ENCODE measurements around the gene CFB.
"Not testable (repeated sequence)": the region's sequence is repeated elsewhere in the genome, so short reads cannot be mapped to it uniquely, and the experiment has no call there.

CFB gene

DNA sequence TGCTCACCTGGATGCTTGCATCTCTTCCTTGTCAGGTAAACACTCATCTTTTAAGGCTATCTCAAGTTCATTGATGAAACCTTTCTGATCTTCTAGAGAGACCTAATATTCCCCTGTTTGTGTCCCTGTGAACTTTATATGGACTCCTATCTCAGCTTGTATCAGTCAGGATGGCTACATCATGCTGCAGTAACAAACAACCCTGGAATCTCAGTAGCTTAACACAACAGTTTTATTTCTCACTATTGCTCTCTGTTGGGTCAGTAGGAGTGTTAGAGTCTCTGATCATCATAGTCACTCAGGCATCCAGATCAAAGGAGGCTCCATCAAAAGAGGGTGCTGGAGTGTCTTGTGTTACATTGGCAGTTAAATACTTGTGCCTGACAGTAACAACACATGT, 30.5 kb upstream of the CFB start:
- DNase-seq = no peak

DNA sequence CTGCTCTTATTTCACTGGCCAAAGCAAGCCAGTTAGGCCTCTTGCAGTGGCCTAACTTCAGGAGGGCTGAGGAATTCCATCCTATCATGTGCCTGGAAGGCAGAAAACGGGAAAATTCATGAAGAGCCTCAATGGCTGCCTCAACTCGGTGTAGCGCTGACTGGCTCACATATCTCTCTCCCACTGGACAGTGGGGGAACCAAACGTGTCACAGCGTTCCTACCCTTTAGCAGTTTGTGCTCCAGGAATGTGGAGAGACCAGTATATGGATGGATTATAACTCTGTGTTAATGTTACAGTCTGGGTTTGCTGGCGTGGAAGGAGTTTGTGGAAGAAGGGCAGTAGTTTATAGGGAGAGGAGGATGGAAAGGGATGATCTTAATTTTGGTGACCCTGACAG, 30.1 kb upstream of the CFB start:
- DNase-seq = no peak

DNA sequence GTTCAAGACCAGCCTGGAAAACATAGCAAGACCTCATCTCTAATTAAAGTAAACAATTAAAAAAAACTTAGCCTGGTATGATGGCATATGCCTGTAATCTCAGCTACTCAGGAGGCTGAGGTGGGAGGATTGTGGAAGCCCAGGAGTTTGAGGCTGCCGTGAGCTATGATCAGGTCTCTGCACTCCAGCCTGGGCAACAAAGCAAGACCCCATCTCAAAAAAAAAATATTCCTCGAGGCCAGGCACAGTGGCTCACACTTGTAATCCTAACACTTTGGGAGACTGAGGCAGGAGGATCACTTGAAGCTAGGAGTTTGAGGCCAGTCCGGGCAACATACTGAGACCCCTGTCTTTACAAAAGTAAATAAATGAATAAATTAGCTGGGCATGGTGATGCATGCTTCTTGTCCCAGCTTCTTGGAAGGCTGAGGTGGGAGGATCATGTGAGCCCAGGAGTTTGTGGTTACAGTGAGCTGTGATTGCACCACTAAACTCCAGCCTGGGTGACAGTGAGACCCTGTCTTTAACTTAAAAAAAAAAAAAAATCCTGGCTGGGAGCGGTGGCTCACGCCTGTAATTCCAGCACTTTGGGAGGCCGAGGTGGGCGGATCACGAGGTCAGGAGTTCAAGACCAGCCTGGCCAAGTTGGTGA, 27.7 kb upstream of the CFB start:
- no peak for DNase-seq

DNA sequence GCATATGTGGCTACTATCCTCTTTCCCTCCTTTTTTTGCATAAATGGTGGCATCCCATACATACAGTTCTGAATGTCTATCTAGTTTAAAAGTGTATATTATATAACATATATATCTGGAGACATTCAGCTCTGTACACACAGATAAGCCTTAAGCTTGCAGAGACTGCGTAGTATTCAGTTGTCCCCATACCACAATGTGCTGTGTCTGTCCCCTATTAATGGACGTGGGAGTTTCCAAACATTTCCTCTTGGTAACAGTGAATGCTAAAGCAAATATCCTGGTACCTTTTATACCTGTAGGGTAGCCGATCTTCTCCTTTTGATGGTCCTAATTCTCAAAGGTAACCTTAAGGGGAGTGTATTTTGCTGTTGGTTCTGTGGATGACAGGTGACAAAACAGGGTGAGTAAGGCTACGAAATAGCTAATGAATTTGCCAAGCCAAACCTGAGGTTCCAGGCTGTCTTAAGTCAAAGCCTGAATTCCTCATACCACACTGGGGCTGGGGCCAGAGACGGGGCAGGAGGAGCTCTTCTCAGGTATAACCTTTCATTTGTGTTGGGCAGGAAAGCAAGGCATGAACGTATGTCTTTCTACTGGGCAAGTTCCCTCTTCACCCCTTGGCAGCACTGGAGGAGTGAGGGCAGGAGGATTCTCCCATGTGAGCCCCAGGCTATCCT, 26.1 kb upstream of the CFB start:
- no peak for DNase-seq

DNA sequence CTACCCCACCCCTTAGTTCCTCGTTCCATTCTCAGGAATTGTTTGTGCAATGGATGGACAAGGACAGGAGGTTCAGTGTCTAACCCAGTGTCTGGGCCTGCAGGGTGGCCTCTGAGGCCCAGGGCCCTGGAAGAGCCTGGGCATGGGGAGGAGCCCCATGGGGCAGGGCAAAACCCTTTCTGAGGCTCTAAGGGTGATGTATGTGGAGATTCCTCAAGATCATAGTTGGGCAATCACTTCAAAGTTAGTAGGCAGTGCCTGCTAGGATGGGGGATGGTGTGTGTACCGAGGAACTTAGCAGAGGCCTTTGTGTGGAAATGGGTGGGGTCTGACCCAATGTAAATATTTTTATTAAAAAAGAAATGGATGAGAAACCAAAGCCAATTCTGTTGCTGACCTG, 25.1 kb upstream of the CFB start:
- no peak for DNase-seq

DNA sequence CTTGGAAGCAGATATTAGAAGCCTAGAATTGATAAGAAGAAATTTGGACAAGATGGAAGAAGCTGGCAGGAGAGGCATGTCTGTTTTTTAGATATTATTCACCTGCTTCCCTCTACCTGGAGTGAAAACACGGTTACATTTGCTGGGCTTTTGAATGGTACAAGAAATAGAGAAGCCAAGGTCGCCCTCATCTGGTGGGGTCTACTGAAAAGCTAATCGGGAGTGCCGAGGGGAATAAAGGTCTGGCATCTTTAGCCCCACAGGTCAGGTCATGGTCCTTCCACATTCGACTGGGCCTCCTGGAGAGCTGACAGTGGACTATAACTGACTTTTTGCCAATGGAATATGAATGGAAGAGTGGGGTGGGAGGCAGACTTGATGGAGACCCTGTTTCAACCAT, 23.0 kb upstream of the CFB start:
- no peak for DNase-seq

DNA sequence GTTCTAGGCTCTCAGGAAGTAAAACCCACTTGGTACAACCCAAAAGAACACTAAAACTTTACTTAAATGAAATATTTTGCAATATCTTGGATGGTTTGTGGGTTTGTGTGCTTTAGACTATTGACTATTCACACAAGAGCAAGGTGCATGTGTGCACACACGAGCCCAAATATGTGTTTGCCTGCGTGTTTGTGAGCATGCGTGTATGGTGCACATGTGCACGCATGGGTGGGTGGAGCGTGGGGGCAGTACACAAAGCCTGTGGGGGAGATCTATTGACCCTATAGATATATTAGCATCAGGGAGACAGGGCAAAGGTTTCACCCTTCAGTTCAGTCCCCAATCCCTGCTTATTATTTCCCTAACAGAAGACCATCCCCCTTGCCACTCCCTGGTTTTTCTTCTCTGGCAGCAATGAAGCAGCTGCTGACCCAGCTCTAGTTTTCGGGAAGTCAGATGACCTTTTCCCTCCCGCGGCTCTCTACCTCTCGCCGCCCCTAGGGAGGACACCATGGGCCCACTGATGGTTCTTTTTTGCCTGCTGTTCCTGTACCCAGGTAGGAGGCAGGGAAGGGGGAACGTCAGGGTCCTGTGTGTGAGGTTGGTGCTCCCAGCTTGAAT, 18.5 kb upstream of the CFB start, which contains the start of gene C2:
C2 (plus strand) TSS at position 476 of the 621 bp plus-strand sequence; CDS start at position 512, 36 bp downstream.
- DNase-seq = no peak

DNA sequence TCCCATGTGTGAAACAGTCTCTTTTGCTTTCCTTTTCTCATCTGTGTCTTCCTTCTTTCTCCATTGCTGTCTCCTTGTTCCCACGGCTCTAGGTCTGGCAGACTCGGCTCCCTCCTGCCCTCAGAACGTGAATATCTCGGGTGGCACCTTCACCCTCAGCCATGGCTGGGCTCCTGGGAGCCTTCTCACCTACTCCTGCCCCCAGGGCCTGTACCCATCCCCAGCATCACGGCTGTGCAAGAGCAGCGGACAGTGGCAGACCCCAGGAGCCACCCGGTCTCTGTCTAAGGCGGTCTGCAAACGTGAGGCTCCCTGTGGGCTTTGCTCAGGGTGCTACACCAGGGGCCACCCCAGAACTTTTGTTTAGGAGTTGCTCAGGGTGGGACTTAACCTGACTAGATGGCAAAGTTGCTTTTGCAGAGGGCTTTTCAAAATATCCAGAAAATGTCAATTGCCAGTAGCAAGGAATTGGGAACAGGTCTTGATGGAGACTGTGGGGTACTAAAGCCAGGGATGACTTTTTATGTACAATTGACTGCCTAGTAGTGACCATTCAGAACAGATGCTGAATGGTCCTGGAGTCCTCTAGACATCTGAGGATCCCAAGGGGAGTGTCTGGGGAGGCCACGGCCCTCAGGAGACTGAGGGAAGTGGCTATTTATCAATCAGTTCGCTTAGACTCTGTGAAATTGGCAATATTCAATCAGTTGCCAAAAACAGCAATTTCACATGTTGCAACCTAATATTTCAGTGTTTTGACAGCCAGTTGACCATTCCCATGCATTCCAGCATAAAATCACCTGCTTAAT, 17.8 kb upstream of the CFB start:
- no peak for DNase-seq

DNA sequence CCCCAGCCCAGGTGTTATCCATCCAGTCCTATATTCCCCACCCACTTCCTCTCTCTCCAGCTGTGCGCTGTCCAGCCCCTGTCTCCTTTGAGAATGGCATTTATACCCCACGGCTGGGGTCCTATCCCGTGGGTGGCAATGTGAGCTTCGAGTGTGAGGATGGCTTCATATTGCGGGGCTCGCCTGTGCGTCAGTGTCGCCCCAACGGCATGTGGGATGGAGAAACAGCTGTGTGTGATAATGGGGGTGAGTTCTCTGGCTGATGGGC, 17.3 kb upstream of the CFB start:
- DNase-seq = no peak

DNA sequence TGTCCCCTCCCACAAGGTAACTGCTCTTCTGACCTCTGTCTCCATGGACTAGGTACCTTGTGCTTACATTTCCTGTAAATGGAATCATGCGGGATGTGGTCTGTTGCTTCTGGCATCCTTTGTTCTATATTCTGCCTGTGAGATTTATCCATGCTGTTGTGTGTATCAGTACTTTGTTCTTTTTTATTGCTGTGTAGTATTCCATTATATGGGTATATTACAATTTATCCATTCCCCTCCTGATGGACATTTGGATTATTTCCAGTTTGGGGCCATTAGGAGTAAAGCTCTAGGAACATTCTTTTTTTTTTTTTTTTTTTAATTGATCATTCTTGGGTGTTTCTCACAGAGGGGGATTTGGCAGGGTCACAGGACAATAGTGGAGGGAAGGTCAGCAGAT, 14.9 kb upstream of the CFB start:
- DNase-seq = no peak

DNA sequence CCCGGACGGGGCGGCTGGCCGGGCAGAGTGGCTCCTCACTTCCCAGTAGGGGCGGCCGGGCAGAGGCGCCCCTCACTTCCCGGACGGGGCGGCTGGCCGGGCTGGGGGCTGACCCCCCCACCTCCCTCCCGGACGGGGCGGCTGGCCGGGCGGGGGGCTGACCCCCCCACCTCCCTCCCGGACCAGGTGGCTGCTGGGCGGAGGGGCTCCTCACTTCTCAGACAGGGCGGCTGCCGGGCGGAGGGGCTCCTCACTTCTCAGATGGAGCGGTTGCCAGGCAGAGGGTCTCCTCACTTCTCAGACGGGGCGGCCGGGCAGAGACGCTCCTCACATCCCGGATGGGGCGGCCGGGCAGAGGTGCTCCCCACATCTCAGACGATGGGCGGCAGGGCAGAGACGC, 13.8 kb upstream of the CFB start:
- not testable (repeated sequence) for DNase-seq

DNA sequence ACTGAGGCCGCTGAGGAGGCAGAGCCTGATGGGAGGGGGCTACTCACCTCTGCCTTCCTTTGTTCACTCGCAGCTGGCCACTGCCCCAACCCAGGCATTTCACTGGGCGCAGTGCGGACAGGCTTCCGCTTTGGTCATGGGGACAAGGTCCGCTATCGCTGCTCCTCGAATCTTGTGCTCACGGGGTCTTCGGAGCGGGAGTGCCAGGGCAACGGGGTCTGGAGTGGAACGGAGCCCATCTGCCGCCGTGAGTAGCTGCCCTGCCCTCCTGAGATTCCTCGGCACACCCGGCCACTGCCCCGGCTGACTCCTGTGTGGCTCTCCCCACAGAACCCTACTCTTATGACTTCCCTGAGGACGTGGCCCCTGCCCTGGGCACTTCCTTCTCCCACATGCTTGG, 12.4 kb upstream of the CFB start:
- no peak for DNase-seq

DNA sequence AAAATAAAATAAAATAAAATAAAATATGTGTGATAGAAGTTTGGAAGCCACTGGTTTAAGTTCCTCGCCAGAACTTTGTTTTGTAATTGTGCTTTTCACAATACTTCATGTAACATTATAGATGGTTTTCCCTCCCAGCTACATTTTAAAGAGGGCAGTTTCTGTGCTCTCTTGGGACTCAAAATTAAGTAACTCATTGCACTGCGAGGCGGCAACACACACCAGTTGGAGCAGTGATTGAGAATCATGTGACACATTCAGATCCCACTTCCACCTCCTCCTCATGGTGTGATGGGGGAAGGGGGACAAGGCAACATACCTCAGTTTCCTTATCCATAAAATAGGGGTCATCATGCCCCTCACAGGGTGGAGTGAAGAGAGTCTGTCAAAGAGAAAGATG, 10.9 kb upstream of the CFB start:
- DNase-seq = no peak

DNA sequence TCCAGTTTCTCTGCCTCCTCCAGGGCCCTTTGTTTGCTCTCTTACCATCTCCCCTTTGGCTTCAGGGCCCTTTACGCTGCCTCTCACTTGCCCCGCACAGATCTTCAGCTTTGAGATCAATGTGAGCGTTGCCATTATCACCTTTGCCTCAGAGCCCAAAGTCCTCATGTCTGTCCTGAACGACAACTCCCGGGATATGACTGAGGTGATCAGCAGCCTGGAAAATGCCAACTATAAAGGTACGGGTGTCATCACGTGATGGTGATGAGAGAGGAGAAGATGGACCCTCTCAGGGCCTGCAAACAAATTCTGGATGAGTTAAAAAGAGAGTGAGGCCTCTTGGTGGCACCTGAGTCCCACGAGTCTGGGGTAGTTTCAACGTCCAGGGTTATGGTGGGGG, 10.1 kb upstream of the CFB start:
- no peak for DNase-seq

DNA sequence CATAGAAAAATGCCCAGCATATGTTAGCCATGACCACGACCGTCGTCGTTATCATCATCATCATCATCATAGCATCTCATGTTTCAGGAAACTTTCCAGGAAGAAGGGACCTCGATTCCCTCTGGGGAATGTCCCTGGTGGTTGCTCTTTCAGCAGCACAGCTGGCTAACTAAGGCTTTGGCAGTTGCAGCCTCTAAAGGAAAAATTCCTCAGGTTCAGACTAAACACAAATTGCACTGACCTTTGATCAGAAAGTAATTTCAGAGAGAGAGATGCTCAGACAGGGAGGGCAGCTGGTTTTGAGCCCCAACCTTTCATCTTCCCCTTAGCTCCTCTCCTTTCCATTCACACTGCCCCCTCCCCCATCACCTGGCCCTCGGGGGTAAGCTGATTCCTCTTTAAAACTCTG, 5.6 kb upstream of the CFB start:
- no peak for DNase-seq

DNA sequence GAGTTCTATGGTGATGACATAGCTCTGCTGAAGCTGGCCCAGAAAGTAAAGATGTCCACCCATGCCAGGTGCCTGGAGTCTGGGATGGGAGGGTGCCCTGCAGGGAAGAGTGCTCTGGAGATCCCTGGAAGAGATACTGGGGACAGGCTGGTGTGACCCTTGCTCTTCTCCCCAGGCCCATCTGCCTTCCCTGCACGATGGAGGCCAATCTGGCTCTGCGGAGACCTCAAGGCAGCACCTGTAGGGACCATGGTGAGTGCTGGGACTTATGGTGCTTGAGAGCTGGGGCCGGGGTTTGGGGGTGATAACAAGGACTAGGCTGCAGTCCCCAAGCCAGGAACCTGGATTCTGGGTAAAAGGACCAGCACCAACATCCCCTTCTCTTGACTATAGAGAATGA, 2.2 kb upstream of the CFB start:
- DNase-seq = no peak

DNA sequence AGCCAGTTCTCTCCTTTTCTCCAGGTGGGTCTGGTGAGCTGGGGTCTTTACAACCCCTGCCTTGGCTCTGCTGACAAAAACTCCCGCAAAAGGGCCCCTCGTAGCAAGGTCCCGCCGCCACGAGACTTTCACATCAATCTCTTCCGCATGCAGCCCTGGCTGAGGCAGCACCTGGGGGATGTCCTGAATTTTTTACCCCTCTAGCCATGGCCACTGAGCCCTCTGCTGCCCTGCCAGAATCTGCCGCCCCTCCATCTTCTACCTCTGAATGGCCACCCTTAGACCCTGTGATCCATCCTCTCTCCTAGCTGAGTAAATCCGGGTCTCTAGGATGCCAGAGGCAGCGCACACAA, 765 bp upstream of the CFB start:
- DNase-seq = no peak

DNA sequence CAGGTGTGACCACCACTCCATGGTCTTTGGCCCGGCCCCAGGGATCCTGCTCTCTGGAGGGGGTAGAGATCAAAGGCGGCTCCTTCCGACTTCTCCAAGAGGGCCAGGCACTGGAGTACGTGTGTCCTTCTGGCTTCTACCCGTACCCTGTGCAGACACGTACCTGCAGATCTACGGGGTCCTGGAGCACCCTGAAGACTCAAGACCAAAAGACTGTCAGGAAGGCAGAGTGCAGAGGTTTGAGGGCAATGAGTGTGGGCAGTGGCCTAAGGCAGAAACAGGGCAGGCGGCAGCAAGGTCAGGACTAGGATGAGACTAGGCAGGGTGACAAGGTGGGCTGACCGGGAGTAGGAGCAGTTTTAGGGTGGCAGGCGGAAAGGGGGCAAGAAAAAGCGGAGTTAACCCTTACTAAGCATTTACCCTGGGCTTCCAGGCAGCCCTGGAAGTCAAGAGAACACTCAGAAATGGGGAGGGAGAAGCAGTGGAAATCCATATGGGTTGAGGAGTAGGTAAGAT, 533 bp downstream of the CFB start:
- DNase-seq = no peak

DNA sequence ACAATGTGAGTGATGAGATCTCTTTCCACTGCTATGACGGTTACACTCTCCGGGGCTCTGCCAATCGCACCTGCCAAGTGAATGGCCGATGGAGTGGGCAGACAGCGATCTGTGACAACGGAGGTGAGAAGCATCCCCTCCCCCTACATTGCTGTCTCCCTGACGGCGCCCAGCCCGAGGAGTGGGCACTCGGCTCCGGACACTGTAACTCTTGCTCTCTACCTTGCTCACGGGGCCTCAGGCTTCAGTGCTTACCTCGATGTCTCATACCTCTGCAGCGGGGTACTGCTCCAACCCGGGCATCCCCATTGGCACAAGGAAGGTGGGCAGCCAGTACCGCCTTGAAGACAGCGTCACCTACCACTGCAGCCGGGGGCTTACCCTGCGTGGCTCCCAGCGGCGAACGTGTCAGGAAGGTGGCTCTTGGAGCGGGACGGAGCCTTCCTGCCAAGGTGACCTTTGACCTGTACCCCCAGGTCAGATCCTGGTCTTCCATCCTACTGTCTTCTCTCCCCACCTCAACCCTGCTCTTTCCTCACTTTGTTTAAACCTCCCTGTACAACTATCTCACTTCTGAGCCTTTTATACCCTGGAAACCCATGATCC, 1.3 kb downstream of the CFB start:
- no peak for DNase-seq

DNA sequence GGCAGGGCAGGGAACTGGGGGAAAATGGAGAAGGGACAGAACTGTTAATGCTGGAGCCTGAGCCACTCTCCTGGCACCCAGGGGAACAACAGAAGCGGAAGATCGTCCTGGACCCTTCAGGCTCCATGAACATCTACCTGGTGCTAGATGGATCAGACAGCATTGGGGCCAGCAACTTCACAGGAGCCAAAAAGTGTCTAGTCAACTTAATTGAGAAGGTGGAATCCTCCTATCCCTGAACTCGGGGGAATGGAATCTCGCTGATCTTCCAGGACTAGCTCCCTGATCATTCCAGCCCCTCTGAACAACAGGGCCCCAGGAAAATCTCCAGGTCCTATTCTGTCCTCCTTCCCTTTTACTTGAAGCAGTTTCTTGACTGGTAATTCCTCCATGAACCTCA, 2.0 kb downstream of the CFB start:
- no peak for DNase-seq

DNA sequence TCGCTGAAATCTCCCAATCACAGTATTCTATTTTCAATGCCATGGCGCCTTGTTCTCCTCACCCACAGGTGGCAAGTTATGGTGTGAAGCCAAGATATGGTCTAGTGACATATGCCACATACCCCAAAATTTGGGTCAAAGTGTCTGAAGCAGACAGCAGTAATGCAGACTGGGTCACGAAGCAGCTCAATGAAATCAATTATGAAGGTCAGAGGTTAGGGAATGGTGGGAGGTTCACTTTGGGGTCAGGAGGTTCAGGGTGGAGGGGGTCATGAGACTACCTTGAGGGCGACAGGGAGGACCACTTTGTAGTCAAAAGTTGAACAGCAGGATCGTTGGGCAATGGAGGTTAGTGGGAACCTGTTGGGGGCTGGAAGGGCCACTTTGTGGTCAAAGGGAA, 2.4 kb downstream of the CFB start:
- no peak for DNase-seq

DNA sequence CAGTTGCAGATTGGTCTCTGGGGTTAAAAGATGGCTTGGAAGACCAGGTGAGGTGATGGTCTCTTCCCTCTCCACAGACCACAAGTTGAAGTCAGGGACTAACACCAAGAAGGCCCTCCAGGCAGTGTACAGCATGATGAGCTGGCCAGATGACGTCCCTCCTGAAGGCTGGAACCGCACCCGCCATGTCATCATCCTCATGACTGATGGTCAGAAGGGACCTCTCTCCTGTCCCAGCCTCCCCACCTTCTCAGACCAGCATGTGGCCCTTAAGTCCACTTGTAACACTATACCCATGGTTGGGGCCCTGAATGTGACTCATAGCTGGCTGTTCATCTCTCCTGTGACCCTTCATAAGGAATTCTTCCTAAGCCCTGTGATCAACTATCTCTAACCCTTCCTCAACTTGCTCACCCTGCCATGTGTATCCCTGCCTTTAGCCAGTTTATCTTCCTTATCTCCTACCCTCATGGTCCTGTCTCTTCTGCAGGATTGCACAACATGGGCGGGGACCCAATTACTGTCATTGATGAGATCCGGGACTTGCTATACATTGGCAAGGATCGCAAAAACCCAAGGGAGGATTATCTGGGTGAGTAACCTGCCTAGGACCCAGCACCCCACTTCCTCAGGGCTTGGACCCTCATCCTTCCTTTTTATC, 3.0 kb downstream of the CFB start:
- no peak for DNase-seq
